Panc1 (cell line): ENCODE measurements around the gene WASL.

ENCODE experiments used
- POLR2AphosphoS5 ChIP-seq: IDR thresholded peaks from 2 replicates; pipeline ENCODE4 v1.6.1; 2012; ENCODE audit warnings: mild to moderate bottlenecking, low read depth, low read length, moderate library complexity
- TF ChIP-seq, protein P1 (sequence below), 2 experiments: IDR thresholded peaks; 2 replicates each; pipeline ENCODE4 v1.6.1; 2011 to 2012; ENCODE audit warnings: low read depth in 2 of 2, control low read depth in 1 of 2, low read length in 1 of 2, mild to moderate bottlenecking in 1 of 2, moderate library complexity in 1 of 2; ENCODE audit not compliant: insufficient read depth in 1 of 2
- TF ChIP-seq, protein P2 (sequence below): fragments of 450-650 bp; IDR thresholded peaks from 2 replicates; pipeline ENCODE4 v1.5.1; 2017; ENCODE audit warnings: mild to moderate bottlenecking

DNA sequence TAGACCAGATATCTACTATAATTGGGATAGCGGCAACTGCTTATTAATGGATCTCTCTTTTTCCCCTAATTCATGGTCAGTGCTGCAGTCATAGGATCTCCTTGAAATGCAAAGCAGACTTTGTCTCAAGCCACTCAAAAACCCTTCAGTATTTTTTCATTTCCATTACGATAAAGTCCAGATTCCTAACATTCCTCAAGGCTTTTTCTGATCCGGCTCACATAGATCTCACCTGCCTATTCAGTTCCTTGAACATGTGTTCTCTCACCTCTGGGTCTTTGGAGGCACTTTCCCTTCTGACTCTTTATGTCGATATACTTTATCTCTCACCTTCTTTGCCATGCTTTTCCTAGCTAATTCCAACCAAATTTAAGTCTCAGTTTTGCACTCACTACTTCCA is 25.7 kb upstream of the WASL start:
- TF ChIP-seq, protein P1, sequence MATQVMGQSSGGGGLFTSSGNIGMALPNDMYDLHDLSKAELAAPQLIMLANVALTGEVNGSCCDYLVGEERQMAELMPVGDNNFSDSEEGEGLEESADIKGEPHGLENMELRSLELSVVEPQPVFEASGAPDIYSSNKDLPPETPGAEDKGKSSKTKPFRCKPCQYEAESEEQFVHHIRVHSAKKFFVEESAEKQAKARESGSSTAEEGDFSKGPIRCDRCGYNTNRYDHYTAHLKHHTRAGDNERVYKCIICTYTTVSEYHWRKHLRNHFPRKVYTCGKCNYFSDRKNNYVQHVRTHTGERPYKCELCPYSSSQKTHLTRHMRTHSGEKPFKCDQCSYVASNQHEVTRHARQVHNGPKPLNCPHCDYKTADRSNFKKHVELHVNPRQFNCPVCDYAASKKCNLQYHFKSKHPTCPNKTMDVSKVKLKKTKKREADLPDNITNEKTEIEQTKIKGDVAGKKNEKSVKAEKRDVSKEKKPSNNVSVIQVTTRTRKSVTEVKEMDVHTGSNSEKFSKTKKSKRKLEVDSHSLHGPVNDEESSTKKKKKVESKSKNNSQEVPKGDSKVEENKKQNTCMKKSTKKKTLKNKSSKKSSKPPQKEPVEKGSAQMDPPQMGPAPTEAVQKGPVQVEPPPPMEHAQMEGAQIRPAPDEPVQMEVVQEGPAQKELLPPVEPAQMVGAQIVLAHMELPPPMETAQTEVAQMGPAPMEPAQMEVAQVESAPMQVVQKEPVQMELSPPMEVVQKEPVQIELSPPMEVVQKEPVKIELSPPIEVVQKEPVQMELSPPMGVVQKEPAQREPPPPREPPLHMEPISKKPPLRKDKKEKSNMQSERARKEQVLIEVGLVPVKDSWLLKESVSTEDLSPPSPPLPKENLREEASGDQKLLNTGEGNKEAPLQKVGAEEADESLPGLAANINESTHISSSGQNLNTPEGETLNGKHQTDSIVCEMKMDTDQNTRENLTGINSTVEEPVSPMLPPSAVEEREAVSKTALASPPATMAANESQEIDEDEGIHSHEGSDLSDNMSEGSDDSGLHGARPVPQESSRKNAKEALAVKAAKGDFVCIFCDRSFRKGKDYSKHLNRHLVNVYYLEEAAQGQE (IDR thresholded peaks at IDR 0.05; ENCODE audit: insufficient read depth in 1 of 2, low read depth in 2 of 2, low read length in 1 of 2), result no peak
- TF ChIP-seq, protein P2, sequence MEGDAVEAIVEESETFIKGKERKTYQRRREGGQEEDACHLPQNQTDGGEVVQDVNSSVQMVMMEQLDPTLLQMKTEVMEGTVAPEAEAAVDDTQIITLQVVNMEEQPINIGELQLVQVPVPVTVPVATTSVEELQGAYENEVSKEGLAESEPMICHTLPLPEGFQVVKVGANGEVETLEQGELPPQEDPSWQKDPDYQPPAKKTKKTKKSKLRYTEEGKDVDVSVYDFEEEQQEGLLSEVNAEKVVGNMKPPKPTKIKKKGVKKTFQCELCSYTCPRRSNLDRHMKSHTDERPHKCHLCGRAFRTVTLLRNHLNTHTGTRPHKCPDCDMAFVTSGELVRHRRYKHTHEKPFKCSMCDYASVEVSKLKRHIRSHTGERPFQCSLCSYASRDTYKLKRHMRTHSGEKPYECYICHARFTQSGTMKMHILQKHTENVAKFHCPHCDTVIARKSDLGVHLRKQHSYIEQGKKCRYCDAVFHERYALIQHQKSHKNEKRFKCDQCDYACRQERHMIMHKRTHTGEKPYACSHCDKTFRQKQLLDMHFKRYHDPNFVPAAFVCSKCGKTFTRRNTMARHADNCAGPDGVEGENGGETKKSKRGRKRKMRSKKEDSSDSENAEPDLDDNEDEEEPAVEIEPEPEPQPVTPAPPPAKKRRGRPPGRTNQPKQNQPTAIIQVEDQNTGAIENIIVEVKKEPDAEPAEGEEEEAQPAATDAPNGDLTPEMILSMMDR, result no peak
- TF ChIP-seq POLR2AphosphoS5, result no peak
